Occipital lobe (tissue), 2 donors: ENCODE measurements around the gene DPP6. TPM values are rescaled to one million over a fixed set of nuclear protein-coding genes. Genes with fewer than 3 reads are reported as not detected.

ENCODE experiments used
- DNase-seq: peaks from one replicate; lab custom pipeline; 2025; lab: John Stamatoyannopoulos, UW
- total RNA-seq: library from RNA; depleted of rRNA; stranded (reverse); fragments of >200 nt; gene quantifications from one replicate; pipeline ENCODE4 v1.2.3, GENCODE V29; 2014

The DPP6 gene
- total RNA-seq, 1 donor from 2014 or later, result 36.7 TPM

- no peak for DNase-seq
These were observed 854.6 kb downstream of the DPP6 start for GRCh38 chr7:154906736-154907355.

- DNase-seq, result no peak
These were observed 855.7 kb downstream of the DPP6 start for GRCh38 chr7:154907651-154908620.

- no peak for DNase-seq
These were observed 857.3 kb downstream of the DPP6 start for GRCh38 chr7:154909241-154910105.

- DNase-seq, result no peak
These were observed 857.9 kb downstream of the DPP6 start for GRCh38 chr7:154910125-154910524.

- no peak for DNase-seq
These were observed 858.8 kb downstream of the DPP6 start for GRCh38 chr7:154910977-154911376.

- DNase-seq, result no peak
These were observed 859.2 kb downstream of the DPP6 start for GRCh38 chr7:154911411-154911810.

GRCh38 chr7:154911862-154912455 lies 859.8 kb downstream of the DPP6 start:
- no peak for DNase-seq

GRCh38 chr7:154912871-154913637 lies 860.9 kb downstream of the DPP6 start:
- DNase-seq, result no peak

- peak; percentile 52 for DNase-seq
These were observed 861.6 kb downstream of the DPP6 start for GRCh38 chr7:154913638-154914307.

GRCh38 chr7:154914308-154914995 lies 862.3 kb downstream of the DPP6 start:
- DNase-seq, result no peak

- no peak for DNase-seq
These were observed 862.8 kb downstream of the DPP6 start for GRCh38 chr7:154914996-154915380.

- DNase-seq, result no peak
These were observed 863.4 kb downstream of the DPP6 start for GRCh38 chr7:154915600-154915999.

- DNase-seq, result no peak
These were observed 864.2 kb downstream of the DPP6 start for GRCh38 chr7:154916381-154916780.

GRCh38 chr7:154916856-154917807 lies 864.9 kb downstream of the DPP6 start:
- no peak for DNase-seq

GRCh38 chr7:154917808-154918160 lies 865.6 kb downstream of the DPP6 start:
- DNase-seq, result no peak

GRCh38 chr7:154918266-154918665 lies 866.1 kb downstream of the DPP6 start:
- DNase-seq, result no peak

- no peak for DNase-seq
These were observed 866.5 kb downstream of the DPP6 start for GRCh38 chr7:154918741-154919140.
